K562 (cell line): ENCODE measurements around the gene THADA. TPM values are rescaled to one million over a fixed set of nuclear protein-coding genes. Genes with fewer than 3 reads are reported as not detected.
"Not testable (repeated sequence)": the region's sequence is repeated elsewhere in the genome, so short reads cannot be mapped to it uniquely, and the experiment has no call there.

Source experiments
- ATAC-seq: fragments of 200-7000 bp; cut with Tn5 transposase; 3 replicates; pipeline ENCODE4 v1.9.1; 2020; ENCODE audit warnings: moderate library complexity
- BruUV-seq: library from RNA; stranded (reverse); fragments of 400-500 nt; replicated peaks from 2 replicates; lab custom pipeline; 2021; lab: Mats Ljungman, UMichigan
- CTCF ChIA-PET: fragments of 300-600 bp; formaldehyde crosslinking; extraction: SDS; loops from one replicate; lab custom pipeline; 2021; ENCODE audit warnings: low intra/inter-chr PET ratio; lab: Yijun Ruan, JAX
- POLR2A ChIA-PET: fragments of 300-600, 350-650 bp; sonication (Branson Sonifier 250); formaldehyde crosslinking; extraction: SDS; loops from one replicate; lab custom pipeline; 2021; ENCODE audit warnings: antibody characterized with exemption, inconsistent platforms; lab: Yijun Ruan, JAX
- DNase-seq, 4 experiments: peaks; one replicate each; pipeline versions ENCODE4 v3.0.0 to v3.0.0-alpha.2; 2011 to 2018; ENCODE audit warnings: low spot score in 3 of 4, mixed read lengths in 3 of 4; ENCODE audit errors: extremely low read depth in 1 of 4
- FAIRE-seq: peaks from 2 replicates; lab custom pipeline; 2011; peaks lifted over from hg19 to GRCh38; lab: Jason Lieb, UNC
- H2AFZ ChIP-seq: 2 replicates; pipeline ENCODE4 v1.6.0; 2011; ENCODE audit warnings: low read depth, low read length, control low read depth, inconsistent platforms
- H3K27ac ChIP-seq: fragments of 200-600 bp; 3 replicates; pipeline ENCODE4 v1.8.0; 2011; ENCODE audit warnings: low read depth, mild to moderate bottlenecking, control low read depth, inconsistent platforms, low read length, moderate library complexity, mixed read lengths; ENCODE audit errors: extremely low read depth
- H3K27me3 ChIP-seq, 2 experiments: fragments of 300-600 bp in 1 of 2; 2 replicates in 1 of 2; 3 replicates in 1 of 2; pipeline versions ENCODE4 v1.6.0 to v1.8.0; 2011; ENCODE audit warnings: inconsistent platforms in 2 of 2, low read length in 2 of 2, mild to moderate bottlenecking in 1 of 2, mixed read lengths in 1 of 2, moderate library complexity in 1 of 2; ENCODE audit not compliant: control insufficient read depth in 2 of 2, insufficient read depth in 2 of 2
- H3K36me3 ChIP-seq: fragments of 300-600 bp; 3 replicates; pipeline ENCODE4 v1.8.0; 2011; ENCODE audit warnings: mild to moderate bottlenecking, low read length, inconsistent platforms; ENCODE audit not compliant: control insufficient read depth, insufficient read depth
- H3K4me1 ChIP-seq, 2 experiments: fragments of 200-600 bp in 1 of 2; replicated peaks in 1 of 2; 2 replicates in 1 of 2; 3 replicates in 1 of 2; pipeline versions ENCODE4 v1.5.1 to v1.8.0; 2011; ENCODE audit warnings: inconsistent platforms in 2 of 2, low read length in 2 of 2, mild to moderate bottlenecking in 1 of 2, mixed read lengths in 1 of 2, moderate library complexity in 1 of 2; ENCODE audit not compliant: control insufficient read depth in 2 of 2, insufficient read depth in 2 of 2
- H3K4me2 ChIP-seq: 2 replicates; pipeline ENCODE4 v1.6.1; 2011; ENCODE audit warnings: low read length, control low read depth, inconsistent platforms, mixed read lengths; ENCODE audit not compliant: insufficient read depth
- H3K4me3 ChIP-seq: fragments of 200-600 bp; sonication (generic), shearing (Covaris generic); 2 replicates; pipeline ENCODE4 v1.5.1; 2016; ENCODE audit warnings: control low read depth, inconsistent platforms
- H3K79me2 ChIP-seq: fragments of 200-600 bp; 3 replicates; pipeline ENCODE4 v1.8.0; 2011; ENCODE audit warnings: low read length, inconsistent platforms; ENCODE audit not compliant: control insufficient read depth, insufficient read depth
- H3K9ac ChIP-seq, 2 experiments: 2 replicates each; pipeline versions ENCODE4 v1.6.0 to v1.6.1; 2011; ENCODE audit warnings: low read depth in 2 of 2, low read length in 2 of 2, control low read depth in 1 of 2, inconsistent platforms in 1 of 2, mild to moderate bottlenecking in 1 of 2, mixed read lengths in 1 of 2; ENCODE audit not compliant: insufficient read depth in 1 of 2
- H3K9me1 ChIP-seq: one replicate; pipeline ENCODE4 v1.6.0; 2011; ENCODE audit warnings: inconsistent platforms, mild to moderate bottlenecking, low read length, moderate library complexity; ENCODE audit not compliant: control insufficient read depth, insufficient read depth
- H3K9me3 ChIP-seq: replicated peaks from 2 replicates; pipeline ENCODE4 v1.5.1; 2011; ENCODE audit warnings: low read depth, low read length, inconsistent platforms; ENCODE audit not compliant: control insufficient read depth, insufficient read depth
- H4K20me1 ChIP-seq: replicated peaks from 2 replicates; pipeline ENCODE4 v1.6.1; 2011; ENCODE audit warnings: low read length, inconsistent platforms, mixed read lengths; ENCODE audit not compliant: control insufficient read depth, insufficient read depth
- ARID3B ChIP-seq: fragments of 250-450 bp; sonication (Bioruptor Pico); IDR thresholded peaks from 2 replicates; pipeline ENCODE4 v1.4.0; 2020; ENCODE audit warnings: borderline replicate concordance
- E2F4 ChIP-seq: sonication (generic); formaldehyde crosslinking; IDR thresholded peaks from 2 replicates; pipeline ENCODE4 v1.8.0; 2022; ENCODE audit warnings: mild to moderate bottlenecking, low read depth, missing genetic modification reagents
- RAD51 ChIP-seq: fragments of 450-650 bp; IDR thresholded peaks from 2 replicates; pipeline ENCODE4 v1.7.1; 2016; ENCODE audit warnings: low read depth, mild to moderate bottlenecking, borderline replicate concordance
- RFX7 ChIP-seq: fragments of 250-450 bp; sonication (Bioruptor Pico); IDR thresholded peaks from 2 replicates; pipeline ENCODE4 v1.5.1; 2021; ENCODE audit warnings: mild to moderate bottlenecking
- WGBS: fragments of 100-300 bp; shearing (Covaris generic); methylation state at CpG from one replicate; pipeline ENCODE4 v1.1.6; 2016; ENCODE audit warnings: low coverage, mixed read lengths; ENCODE audit not compliant: insufficient coverage; ENCODE audit errors: missing lambda C conversion rate; 5-methylcytosine and 5-hydroxymethylcytosine counted together
- in situ Hi-C: fragments of 300-500 bp; cut with MboI; formaldehyde crosslinking; loops from 4 replicates; pipeline ENCODE4 v1.15.0; 2018; ENCODE audit warnings: inconsistent platforms, mixed read lengths
- intact Hi-C: fragments of 100-400 bp; cut with micrococcal nuclease; formaldehyde crosslinking; loops from 2 replicates; pipeline ENCODE4 v1.14.2; 2022
- polyA plus RNA-seq, 8 experiments: library from polyadenylated mRNA; depleted of rRNA in 4 of 8; stranded (reverse) in 5 of 8; unstranded in 3 of 8; fragments of >200 nt; fragmentation: Nextera tagmentation in 2 of 8; fragmentation: Illumina TruSeq in 1 of 8; extraction: Ambion mirVana in 2 of 8; extraction: Trizol in 1 of 8; gene quantifications; 2 replicates each; pipeline versions ENCODE4 v1.2.1 to v1.2.3, GENCODE V29; 2011 to 2014; ENCODE audit warnings: inconsistent platforms in 1 of 8, missing spikeins in 1 of 8
- total RNA-seq, 7 experiments: library from RNA; depleted of rRNA in 6 of 7; stranded (reverse); fragments of >200 nt in 6 of 7; fragmentation: Illumina TruSeq in 2 of 7; extraction: Trizol in 2 of 7; gene quantifications; 2 replicates each; pipeline versions ENCODE4 v1.2.1 to v1.2.3, GENCODE V29; 2011 to 2021; ENCODE audit warnings: low replicate concordance in 1 of 7

The THADA gene
- total and polyA plus RNA-seq, 9 of the 15 experiments (the other 6 are each of a cell fraction or from before 2014, with no cell fraction given): 17.8 to 34.7 (median 31.9) TPM

- TF ChIP-seq ARID3B (CRISPR knock-in tag) (no peak), RAD51 (no peak), E2F4 (CRISPR knock-in tag) (no peak), RFX7 (CRISPR knock-in tag) (no peak)
Measured at GRCh38 chr2:43551990-43552389, 43.8 kb downstream of the THADA start (continued).

GRCh38 chr2:43548381-43548780, 47.5 kb downstream of the THADA start:
- H3K4me3 ChIP-seq, CTCF ChIA-PET, H3K27ac ChIP-seq, H4K20me1 ChIP-seq, H3K79me2 ChIP-seq, ATAC-seq, DNase-seq, H3K4me2 ChIP-seq, FAIRE-seq, H2AFZ ChIP-seq, BruUV-seq, H3K4me1 ChIP-seq, H3K9me1 ChIP-seq, in situ Hi-C loops, H3K27me3 ChIP-seq, H3K9ac ChIP-seq, H3K9me3 ChIP-seq: not testable (repeated sequence)
- intact Hi-C loops: loop anchor here (10.0 kb wide), 2 partner anchors 524 to 694 kb away; no protein-coding TSS in a partner anchor
- 90% methylated on average over 4 of the region's 14 CpGs for WGBS
- POLR2A ChIA-PET: interaction anchor here (1.1 kb wide), 1 partner anchor 29 kb away, joined by 3 read pairs; no protein-coding TSS in a partner anchor
- peaks cover 35% of the 10 kb centered on the region; the same call in 2 of the 3 replicates for H3K36me3 ChIP-seq
